ENCODE data around the gene GPR137.
A peak's percentile ranks its signal among the peaks of the same experiment; 100 is the strongest.
"Not testable (repeated sequence)": the region's sequence is repeated elsewhere in the genome, so short reads cannot be mapped to it uniquely, and the experiment has no call there.

GPR137 gene

GRCh38 chr11:64305691-64306562, 20.3 kb downstream of the GPR137 start:
- peak; percentile 41 for DNase-seq

- DNase-seq: no peak
These were observed 20.9 kb downstream of the GPR137 start for GRCh38 chr11:64306563-64306875.

DNA sequence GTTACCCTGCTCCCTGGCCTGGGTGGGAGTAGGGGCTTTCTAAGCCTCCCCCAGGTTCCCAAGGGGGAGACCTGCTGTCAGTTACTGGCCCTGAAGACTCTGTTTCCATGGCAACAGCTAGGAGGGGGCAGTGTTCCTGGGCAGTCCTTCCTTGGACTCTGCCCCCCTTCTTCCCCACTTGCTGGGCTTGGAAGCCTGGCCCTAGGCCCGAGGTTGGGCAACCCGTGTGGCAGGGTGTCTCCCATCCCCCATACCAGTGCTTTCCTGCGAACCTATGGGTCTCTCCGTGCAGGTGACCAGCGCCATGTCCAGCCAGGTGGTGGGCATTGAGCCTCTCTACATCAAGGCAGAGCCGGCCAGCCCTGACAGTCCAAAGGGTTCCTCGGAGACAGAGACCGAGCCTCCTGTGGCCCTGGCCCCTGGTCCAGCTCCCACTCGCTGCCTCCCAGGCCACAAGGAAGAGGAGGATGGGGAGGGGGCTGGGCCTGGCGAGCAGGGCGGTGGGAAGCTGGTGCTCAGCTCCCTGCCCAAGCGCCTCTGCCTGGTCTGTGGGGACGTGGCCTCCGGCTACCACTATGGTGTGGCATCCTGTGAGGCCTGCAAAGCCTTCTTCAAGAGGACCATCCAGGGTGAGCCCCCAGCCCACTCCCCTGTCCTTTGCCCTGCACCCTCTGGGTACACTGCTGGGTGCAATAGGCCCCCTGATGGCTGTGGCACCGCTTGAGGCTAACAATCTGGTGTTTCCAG, 21.4 kb downstream of the GPR137 start:
- no peak for DNase-seq

- DNase-seq: not testable (repeated sequence)
These were observed 22.1 kb downstream of the GPR137 start for GRCh38 chr11:64307795-64308194.

GRCh38 chr11:64312947-64313346, 27.3 kb downstream of the GPR137 start:
- no peak for DNase-seq

- no peak for DNase-seq
These were observed 28.0 kb downstream of the GPR137 start for GRCh38 chr11:64313491-64314145.

- DNase-seq: no peak
These were observed 28.6 kb downstream of the GPR137 start for GRCh38 chr11:64314146-64314804.

GRCh38 chr11:64314805-64315561, 29.3 kb downstream of the GPR137 start:
- DNase-seq: no peak

DNA sequence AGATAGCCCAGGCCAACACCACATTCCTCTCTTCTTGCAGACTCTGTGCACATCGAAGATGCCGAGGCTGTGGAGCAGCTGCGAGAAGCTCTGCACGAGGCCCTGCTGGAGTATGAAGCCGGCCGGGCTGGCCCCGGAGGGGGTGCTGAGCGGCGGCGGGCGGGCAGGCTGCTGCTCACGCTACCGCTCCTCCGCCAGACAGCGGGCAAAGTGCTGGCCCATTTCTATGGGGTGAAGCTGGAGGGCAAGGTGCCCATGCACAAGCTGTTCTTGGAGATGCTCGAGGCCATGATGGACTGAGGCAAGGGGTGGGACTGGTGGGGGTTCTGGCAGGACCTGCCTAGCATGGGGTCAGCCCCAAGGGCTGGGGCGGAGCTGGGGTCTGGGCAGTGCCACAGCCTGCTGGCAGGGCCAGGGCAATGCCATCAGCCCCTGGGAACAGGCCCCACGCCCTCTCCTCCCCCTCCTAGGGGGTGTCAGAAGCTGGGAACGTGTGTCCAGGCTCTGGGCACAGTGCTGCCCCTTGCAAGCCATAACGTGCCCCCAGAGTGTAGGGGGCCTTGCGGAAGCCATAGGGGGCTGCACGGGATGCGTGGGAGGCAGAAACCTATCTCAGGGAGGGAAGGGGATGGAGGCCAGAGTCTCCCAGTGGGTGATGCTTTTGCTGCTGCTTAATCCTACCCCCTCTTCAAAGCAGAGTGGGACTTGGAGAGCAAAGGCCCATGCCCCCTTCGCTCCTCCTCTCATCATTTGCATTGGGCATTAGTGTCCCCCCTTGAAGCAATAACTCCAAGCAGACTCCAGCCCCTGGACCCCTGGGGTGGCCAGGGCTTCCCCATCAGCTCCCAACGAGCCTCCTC, 30.2 kb downstream of the GPR137 start:
- not testable (repeated sequence) for DNase-seq

GRCh38 chr11:64316672-64317324, 31.1 kb downstream of the GPR137 start:
- DNase-seq: no peak

- peak; percentile 77 for DNase-seq
These were observed 31.8 kb downstream of the GPR137 start, which contains the start of gene TRMT112 for GRCh38 chr11:64317325-64317960. Gene TRMT112 (minus strand): TSS chr11:64317559. CDS start chr11:64317526, 33 bp downstream.

- peak; percentile 92 for DNase-seq
These were observed 32.5 kb downstream of the GPR137 start, which contains the start of gene PRDX5 for GRCh38 chr11:64317961-64318765. Gene PRDX5 (plus strand): TSS chr11:64318121. CDS start chr11:64318216, 95 bp downstream.

DNA sequence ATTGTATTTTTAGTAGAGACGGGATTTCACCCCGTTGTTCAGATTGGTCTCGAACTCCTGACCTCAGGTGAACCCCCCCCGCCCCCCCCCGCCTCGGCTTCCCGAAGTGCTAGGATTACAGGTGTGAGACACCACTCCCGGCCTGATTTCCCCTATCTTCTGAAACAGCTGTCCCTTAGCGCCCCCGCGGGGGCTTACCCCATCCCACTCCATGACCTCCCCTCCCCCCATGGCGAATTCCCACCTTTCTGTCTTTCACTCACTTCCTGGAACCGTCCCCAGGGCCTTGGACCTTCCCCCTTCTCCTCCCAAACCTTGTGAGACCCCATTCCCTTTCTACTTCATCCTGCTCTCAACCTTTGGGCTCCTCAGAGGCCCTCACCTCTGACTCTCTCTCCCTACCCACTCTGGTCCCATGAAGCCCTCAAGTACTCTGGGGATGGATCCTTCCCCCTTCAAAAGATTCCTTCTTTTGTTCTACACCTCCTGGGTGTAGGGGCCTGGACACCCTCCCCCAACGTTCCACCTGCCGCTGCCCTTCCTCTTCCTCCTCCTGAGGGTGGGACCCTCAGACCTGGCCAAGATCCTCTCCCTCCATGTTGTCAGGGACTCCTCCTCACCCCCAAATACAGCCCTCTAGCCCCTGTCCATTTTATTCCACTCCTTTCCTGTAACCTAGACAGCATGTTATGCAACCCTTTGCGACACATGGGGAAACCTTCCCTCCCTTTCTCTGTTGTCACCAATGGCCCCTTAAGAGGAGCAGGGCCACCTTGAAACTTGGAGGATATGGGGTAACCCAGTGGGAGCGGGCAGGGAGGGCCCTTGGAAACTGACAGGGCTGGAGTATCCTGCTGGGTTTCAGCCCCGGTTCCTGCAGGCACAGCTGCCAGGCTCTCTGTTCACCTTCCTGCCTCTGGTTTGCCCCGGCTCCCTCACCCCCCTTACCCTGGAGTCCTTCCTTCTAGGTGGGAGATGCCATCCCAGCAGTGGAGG, 33.4 kb downstream of the GPR137 start:
- DNase-seq: no peak

GRCh38 chr11:64320556-64320955, 34.9 kb downstream of the GPR137 start:
- DNase-seq: no peak

- DNase-seq: no peak
These were observed 35.4 kb downstream of the GPR137 start for GRCh38 chr11:64321026-64321425.

DNA sequence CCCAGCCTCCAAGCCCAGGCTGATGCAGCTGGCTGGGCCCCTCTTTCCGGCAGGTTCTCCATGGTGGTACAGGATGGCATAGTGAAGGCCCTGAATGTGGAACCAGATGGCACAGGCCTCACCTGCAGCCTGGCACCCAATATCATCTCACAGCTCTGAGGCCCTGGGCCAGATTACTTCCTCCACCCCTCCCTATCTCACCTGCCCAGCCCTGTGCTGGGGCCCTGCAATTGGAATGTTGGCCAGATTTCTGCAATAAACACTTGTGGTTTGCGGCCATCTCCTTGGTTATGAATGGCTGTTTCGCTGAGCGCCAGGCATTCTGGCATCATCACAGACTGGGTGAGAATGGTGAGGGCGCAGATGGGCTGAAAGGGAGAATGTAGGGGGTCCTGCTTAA, 35.9 kb downstream of the GPR137 start:
- no peak for DNase-seq

- no peak for DNase-seq
These were observed 37.2 kb downstream of the GPR137 start for GRCh38 chr11:64322925-64323260.

GRCh38 chr11:64323373-64323772, 37.7 kb downstream of the GPR137 start:
- DNase-seq: no peak
